ENCODE measurements around the gene CDK7. TPM values are rescaled to one million over a fixed set of nuclear protein-coding genes. Genes with fewer than 3 reads are reported as not detected.
"Not testable (repeated sequence)": the region's sequence is repeated elsewhere in the genome, so short reads cannot be mapped to it uniquely, and the experiment has no call there.

CDK7 gene
- polyA plus RNA-seq, 1 of the 3 experiments (the other 2 are of a cell fraction): 44.2 TPM

DNA sequence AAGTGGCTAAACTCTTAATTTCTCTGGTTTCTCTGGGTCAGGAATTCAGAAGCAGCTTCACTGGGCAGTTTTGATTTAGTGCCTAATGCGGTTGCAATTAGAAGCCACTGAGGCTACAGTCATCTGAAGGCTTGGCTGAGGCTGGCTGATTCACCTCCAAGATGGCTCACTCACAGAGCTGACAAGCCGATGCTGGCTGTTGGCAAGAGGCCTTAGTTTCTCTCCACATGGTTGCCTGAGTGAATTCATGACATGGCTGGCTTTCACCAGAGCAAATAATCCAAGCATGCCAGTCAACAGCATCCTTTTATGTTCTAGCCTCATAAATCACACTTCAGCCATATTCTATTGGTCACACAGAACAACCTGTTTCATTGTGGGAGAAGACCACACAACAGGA, 2.8 kb upstream of the CDK7 start (continued):
- TF ChIP-seq RFX5 (IDR thresholded peaks at IDR 0.05; ENCODE audit: low read length) (no peak), TEAD4 (IDR thresholded peaks at IDR 0.05; ENCODE audit: borderline replicate concordance, insufficient read depth) (no peak), NFIC (IDR thresholded peaks at IDR 0.05; ENCODE audit: borderline replicate concordance) (no peak), NRF1 (IDR thresholded peaks at IDR 0.05; ENCODE audit: low read depth, low read length) (no peak), POLR2AphosphoS5 (IDR thresholded peaks at IDR 0.05; ENCODE audit: low read depth, low read length) (no peak), TAF1 (IDR thresholded peaks at IDR 0.05; ENCODE audit: borderline replicate concordance, low read depth, low read length) (no peak)
- TF ChIP-seq, protein P1, sequence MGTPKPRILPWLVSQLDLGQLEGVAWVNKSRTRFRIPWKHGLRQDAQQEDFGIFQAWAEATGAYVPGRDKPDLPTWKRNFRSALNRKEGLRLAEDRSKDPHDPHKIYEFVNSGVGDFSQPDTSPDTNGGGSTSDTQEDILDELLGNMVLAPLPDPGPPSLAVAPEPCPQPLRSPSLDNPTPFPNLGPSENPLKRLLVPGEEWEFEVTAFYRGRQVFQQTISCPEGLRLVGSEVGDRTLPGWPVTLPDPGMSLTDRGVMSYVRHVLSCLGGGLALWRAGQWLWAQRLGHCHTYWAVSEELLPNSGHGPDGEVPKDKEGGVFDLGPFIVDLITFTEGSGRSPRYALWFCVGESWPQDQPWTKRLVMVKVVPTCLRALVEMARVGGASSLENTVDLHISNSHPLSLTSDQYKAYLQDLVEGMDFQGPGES (IDR thresholded peaks at IDR 0.05; ENCODE audit: low read depth, low read length): no peak
- TF ChIP-seq, protein P2, sequence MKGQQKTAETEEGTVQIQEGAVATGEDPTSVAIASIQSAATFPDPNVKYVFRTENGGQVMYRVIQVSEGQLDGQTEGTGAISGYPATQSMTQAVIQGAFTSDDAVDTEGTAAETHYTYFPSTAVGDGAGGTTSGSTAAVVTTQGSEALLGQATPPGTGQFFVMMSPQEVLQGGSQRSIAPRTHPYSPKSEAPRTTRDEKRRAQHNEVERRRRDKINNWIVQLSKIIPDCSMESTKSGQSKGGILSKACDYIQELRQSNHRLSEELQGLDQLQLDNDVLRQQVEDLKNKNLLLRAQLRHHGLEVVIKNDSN (IDR thresholded peaks at IDR 0.05; ENCODE audit: borderline replicate concordance, low read depth): no peak

DNA sequence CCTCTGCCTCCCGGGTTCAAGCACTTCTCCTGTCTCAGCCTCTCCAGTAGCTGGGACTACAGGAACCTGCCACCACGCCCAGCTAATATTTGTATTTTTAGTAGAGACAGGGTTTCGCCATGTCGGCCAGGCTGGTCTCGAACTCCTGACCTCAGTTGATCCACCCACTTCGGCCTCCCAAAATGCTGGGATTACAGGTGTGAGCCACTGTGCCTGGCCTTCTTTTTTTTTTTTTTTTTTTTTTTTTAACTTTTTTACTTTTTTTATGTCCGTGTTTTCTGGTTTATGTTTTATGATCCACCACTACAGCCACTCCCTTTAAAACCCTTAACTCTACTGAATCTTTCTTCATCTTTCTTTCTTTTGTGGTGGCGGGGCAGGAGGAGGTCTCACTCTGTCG, 2.0 kb downstream of the CDK7 start:
- peaks cover 64% of the 10 kb centered on the region for H3K79me2 ChIP-seq (ENCODE audit: insufficient read depth)
- H3K4me2 ChIP-seq: peak overlapping the region; percentile 50; the same call in 1 of the 2 replicates
- H3K27ac ChIP-seq (ENCODE audit: low read depth in 2 of 2, low read length in 1 of 2): peak overlapping the region in 1 of 2 experiments; percentile 90; a peak in 1 of 4 replicates
- WGBS (ENCODE audit: low lambda C conversion rate): 93% methylated on average over 9 of the region's 9 CpGs
- H3K4me1 ChIP-seq (ENCODE audit: control insufficient read depth in 1 of 2, insufficient read depth in 2 of 2, low read depth in 1 of 2, low read length in 1 of 2); CTCF ChIA-PET; POLR2A ChIA-PET; H4K20me1 ChIP-seq (ENCODE audit: insufficient read depth); H3K9ac ChIP-seq; DNase-seq; H3K9me3 ChIP-seq; H3K27me3 ChIP-seq (ENCODE audit: insufficient read depth); H2AFZ ChIP-seq (ENCODE audit: low read depth); H3K9me2 ChIP-seq: not testable (repeated sequence)
- H3F3A ChIP-seq (replicated peaks; ENCODE audit: insufficient read depth): peaks cover 31% of the 10 kb centered on the region
- H3K36me3 ChIP-seq (replicated peaks in 1 of 2; ENCODE audit: control insufficient read depth in 1 of 2, insufficient read depth in 2 of 2, low read length in 1 of 2): peaks cover 5 to 35% of the 10 kb centered on the region in 2 experiments
- H3K4me3 ChIP-seq (ENCODE audit: low read depth in 2 of 2, low read length in 1 of 2): peak overlapping the region in 1 of 2 experiments; percentile 86; a peak in 1 of 4 replicates

DNA sequence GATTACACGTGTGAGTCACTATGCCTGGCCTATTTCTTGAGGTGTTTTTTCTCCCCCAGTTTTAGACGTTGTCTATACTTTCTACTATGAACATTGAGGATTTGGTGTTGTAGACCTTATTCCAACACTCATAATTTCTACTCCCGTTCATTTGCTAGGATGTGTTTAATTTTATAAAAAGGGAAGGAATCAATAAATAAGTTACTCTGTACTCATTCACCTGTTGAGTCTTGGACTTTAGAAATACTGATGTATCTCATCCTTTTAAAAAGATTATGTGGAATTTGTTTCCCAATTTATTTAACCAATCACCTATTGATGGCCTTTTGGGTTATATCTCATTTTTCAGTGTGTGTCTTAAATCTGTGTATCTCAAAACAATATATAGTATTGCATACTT, 3.2 kb downstream of the CDK7 start:
- H3F3A ChIP-seq (replicated peaks; ENCODE audit: insufficient read depth): peaks cover 25% of the 10 kb centered on the region
- peak overlapping the region; percentile 50 for H3K4me2 ChIP-seq
- no peaks in the 10 kb centered on the region for H3K9me2 ChIP-seq
- peak overlapping the region in 1 of 2 experiments; percentile 90; a peak in 2 of 4 replicates for H3K27ac ChIP-seq (ENCODE audit: low read depth in 2 of 2, low read length in 1 of 2)
- ChIA-PET POLR2A (no interaction called here), CTCF (no interaction called here)
- H4K20me1 ChIP-seq (ENCODE audit: insufficient read depth): no peaks in the 10 kb centered on the region
- TF ChIP-seq RFX5 (IDR thresholded peaks at IDR 0.05; ENCODE audit: low read length): no peak
- TF ChIP-seq TEAD4 (IDR thresholded peaks at IDR 0.05; ENCODE audit: borderline replicate concordance, insufficient read depth): no peak
- TF ChIP-seq SIN3A (IDR thresholded peaks at IDR 0.05; ENCODE audit: borderline replicate concordance, low read depth, low read length): no peak
- no peak for TF ChIP-seq RCOR1 (IDR thresholded peaks at IDR 0.05; ENCODE audit: low read length)
- TF ChIP-seq, protein P3, sequence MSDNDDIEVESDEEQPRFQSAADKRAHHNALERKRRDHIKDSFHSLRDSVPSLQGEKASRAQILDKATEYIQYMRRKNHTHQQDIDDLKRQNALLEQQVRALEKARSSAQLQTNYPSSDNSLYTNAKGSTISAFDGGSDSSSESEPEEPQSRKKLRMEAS (IDR thresholded peaks at IDR 0.05; ENCODE audit: low read depth): no peak
- TF ChIP-seq NRF1 (IDR thresholded peaks at IDR 0.05; ENCODE audit: low read depth, low read length): no peak
- no peak for TF ChIP-seq RXRA (IDR thresholded peaks at IDR 0.05; ENCODE audit: borderline replicate concordance, low read depth)
- no peak for TF ChIP-seq GABPA (IDR thresholded peaks at IDR 0.05; ENCODE audit: low read depth)
- no peak for TF ChIP-seq YY1 (IDR thresholded peaks at IDR 0.05; ENCODE audit: low read depth)
- TF ChIP-seq, protein P4, sequence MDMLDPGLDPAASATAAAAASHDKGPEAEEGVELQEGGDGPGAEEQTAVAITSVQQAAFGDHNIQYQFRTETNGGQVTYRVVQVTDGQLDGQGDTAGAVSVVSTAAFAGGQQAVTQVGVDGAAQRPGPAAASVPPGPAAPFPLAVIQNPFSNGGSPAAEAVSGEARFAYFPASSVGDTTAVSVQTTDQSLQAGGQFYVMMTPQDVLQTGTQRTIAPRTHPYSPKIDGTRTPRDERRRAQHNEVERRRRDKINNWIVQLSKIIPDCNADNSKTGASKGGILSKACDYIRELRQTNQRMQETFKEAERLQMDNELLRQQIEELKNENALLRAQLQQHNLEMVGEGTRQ (IDR thresholded peaks at IDR 0.05; ENCODE audit: borderline replicate concordance, low read depth, low read length): no peak
- no peak for TF ChIP-seq JUND (IDR thresholded peaks at IDR 0.05)
- no peak for TF ChIP-seq POLR2AphosphoS5 (IDR thresholded peaks at IDR 0.05; ENCODE audit: low read depth, low read length)
- TF ChIP-seq, protein P5, sequence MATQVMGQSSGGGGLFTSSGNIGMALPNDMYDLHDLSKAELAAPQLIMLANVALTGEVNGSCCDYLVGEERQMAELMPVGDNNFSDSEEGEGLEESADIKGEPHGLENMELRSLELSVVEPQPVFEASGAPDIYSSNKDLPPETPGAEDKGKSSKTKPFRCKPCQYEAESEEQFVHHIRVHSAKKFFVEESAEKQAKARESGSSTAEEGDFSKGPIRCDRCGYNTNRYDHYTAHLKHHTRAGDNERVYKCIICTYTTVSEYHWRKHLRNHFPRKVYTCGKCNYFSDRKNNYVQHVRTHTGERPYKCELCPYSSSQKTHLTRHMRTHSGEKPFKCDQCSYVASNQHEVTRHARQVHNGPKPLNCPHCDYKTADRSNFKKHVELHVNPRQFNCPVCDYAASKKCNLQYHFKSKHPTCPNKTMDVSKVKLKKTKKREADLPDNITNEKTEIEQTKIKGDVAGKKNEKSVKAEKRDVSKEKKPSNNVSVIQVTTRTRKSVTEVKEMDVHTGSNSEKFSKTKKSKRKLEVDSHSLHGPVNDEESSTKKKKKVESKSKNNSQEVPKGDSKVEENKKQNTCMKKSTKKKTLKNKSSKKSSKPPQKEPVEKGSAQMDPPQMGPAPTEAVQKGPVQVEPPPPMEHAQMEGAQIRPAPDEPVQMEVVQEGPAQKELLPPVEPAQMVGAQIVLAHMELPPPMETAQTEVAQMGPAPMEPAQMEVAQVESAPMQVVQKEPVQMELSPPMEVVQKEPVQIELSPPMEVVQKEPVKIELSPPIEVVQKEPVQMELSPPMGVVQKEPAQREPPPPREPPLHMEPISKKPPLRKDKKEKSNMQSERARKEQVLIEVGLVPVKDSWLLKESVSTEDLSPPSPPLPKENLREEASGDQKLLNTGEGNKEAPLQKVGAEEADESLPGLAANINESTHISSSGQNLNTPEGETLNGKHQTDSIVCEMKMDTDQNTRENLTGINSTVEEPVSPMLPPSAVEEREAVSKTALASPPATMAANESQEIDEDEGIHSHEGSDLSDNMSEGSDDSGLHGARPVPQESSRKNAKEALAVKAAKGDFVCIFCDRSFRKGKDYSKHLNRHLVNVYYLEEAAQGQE (IDR thresholded peaks at IDR 0.05; ENCODE audit: low read depth, low read length): no peak
- no peaks in the 10 kb centered on the region for H3K9me3 ChIP-seq
- peaks cover 75% of the 10 kb centered on the region for H3K79me2 ChIP-seq (ENCODE audit: insufficient read depth)
- no peak for DNase-seq
- 83% methylated on average over 3 of the region's 3 CpGs for WGBS (ENCODE audit: low lambda C conversion rate)
- H3K27me3 ChIP-seq (ENCODE audit: insufficient read depth): no peaks in the 10 kb centered on the region
- peaks cover 5 to 45% of the 10 kb centered on the region in 2 experiments for H3K36me3 ChIP-seq (replicated peaks in 1 of 2; ENCODE audit: control insufficient read depth in 1 of 2, insufficient read depth in 2 of 2, low read length in 1 of 2)
- no peak overlapping the region for H3K9ac ChIP-seq
- no peak overlapping the region for H3K4me3 ChIP-seq (ENCODE audit: low read depth in 2 of 2, low read length in 1 of 2)
- peaks cover 4 to 6% of the 10 kb centered on the region in 2 experiments; a peak in 2 of 4 replicates for H3K4me1 ChIP-seq (ENCODE audit: control insufficient read depth in 1 of 2, insufficient read depth in 2 of 2, low read depth in 1 of 2, low read length in 1 of 2)
- no peak overlapping the region for H2AFZ ChIP-seq (ENCODE audit: low read depth)

Data from SK-N-SH (cell line).